GM21423 (cell line): ENCODE results near the gene CHCHD4.
A peak's percentile ranks its signal among the peaks of the same experiment; 100 is the strongest.

Experiments used
- ATAC-seq: cut with Tn5 transposase; IDR thresholded peaks from one replicate; pipeline ENCODE4 v1.9.1; 2021; ENCODE audit warnings: mild to moderate bottlenecking, moderate library complexity; ENCODE audit not compliant: unreplicated experiment

CHCHD4 gene

DNA sequence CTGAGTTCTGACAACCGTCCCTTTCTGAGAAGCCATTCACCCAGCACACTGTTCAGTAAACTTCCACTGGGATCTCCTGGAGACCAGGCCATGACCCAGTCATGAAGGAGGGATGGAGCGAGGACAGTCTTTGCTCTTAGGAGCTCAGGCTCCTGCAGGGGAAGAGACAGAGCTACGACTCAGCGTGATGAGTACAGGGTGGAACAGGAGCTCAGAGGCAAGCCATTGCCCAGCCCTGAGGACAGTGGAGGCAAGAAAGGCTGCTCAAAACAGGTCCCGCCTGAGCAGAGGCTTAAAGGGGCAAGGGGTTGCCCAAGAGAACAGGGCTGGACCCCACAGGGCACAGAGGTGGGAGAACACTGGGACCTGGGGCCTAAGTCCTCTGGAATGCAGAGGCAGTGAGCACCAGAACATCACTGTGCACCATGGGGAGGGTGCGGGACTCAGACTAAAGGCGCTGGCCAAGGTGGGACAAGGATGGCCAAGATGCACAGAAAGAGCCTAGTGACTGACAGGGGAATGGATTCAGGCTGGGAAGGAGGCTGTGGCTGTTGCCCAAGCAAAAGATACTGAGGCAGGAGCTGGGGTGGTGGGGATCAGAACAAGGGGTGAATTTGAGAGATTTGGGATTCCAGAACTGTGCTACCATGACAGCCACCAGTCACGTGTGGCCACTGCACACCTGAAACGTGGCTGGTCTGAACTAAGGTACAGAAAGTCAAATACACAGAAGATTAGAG lies 26.0 kb upstream of the CHCHD4 start:
- no peak for ATAC-seq

DNA sequence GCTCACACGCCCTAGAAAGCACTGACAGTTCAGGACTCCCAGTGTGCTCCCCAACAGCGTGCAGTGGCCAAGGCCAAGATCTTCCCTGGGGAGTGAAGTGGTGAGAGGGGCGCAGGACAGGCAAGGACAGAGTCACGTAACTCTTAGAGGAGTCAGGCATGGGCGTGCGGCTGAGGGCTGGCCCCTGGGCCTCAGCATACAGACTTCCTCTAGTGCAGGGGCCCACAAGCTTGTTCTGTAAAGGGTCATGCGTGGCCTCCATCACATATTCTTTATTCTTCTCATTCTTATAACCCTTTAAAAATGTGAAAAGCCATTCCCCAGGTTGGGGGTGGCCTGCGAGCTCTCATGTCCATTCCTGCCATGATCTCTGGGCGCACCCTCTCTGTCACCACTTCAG lies 25.4 kb upstream of the CHCHD4 start:
- ATAC-seq = no peak

DNA sequence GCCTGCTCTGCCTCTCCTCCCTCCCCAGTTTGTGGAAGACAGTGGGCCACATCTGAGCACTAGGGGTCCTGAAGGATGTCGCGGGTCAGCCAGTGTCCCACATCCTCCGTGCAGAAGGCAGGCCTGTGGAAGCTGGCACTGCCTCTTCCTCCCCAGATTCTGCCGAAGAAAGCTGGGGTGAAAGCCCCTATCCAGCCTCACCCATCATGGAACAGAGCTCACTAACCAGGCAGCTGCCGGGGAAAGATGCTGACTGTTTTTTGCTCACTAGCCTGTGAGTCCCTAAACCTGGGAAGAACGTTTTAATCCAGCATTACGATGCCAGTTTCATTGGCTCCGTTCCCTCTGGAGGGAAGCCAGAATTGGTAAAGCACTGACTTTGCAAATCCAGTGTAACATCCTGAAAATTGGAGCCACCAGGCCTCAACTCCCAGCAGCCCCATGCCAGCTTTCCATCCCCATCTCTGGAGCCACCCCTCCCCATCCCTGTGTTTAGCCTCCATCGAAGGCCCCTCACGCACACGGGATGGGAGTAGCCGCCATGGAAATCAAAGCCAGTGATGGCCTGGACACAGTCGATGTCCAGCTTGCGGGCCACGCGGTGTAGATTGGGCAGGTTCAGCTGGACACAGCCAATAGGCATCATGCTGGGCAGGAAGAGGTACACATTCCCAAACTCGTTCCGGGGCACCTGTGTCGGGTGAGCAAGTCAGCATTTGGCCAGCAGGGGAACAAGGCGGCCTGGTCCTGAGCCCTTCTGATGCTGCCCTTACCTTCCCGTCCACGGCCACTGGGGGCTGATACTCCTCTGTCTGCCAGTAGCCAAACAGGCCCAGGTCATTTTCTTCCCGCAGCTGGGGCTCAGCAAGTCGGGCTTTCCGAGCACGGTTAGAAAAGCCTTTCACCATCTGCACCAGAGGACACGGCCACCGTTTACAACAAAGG lies 23.6 kb upstream of the CHCHD4 start:
- no peak for ATAC-seq

DNA sequence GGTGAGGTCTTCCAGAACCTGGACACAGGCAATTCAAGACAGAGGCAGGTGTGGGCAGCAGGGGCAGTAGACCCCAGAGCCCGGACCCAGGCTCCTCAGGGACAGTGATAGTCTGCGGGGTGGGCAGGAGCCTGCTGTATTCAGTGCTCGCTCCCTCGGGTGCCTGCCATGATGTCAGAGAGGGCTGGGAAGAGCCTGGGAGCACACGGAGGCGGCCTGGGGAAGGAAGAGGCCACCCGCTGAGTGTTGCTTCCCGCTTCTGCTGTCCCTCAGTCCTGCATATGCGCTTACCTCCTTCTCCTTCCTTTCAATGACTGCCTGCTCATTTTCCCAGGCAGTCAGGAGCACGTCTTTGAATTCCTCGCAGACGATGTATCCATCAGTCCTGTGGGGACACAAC lies 22.9 kb upstream of the CHCHD4 start:
- ATAC-seq = no peak

DNA sequence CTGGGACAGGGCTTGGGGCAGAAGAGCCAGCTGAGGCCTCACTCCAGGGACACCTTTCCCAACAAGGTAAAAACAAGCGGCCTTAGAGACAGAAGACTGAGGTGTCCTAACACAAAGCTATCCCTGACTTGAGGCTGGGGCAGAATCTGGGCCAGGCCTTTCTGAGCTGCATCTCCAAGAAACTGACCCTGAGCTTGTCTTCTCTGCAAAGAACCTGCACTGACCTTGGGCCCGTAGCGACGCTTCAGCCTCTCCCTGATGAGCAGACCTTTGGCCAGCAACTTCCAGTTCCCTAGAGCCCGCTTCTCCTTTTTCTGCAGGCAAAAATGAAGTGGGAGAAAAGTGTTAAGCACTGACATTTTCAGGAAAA lies 22.4 kb upstream of the CHCHD4 start:
- ATAC-seq = no peak

DNA sequence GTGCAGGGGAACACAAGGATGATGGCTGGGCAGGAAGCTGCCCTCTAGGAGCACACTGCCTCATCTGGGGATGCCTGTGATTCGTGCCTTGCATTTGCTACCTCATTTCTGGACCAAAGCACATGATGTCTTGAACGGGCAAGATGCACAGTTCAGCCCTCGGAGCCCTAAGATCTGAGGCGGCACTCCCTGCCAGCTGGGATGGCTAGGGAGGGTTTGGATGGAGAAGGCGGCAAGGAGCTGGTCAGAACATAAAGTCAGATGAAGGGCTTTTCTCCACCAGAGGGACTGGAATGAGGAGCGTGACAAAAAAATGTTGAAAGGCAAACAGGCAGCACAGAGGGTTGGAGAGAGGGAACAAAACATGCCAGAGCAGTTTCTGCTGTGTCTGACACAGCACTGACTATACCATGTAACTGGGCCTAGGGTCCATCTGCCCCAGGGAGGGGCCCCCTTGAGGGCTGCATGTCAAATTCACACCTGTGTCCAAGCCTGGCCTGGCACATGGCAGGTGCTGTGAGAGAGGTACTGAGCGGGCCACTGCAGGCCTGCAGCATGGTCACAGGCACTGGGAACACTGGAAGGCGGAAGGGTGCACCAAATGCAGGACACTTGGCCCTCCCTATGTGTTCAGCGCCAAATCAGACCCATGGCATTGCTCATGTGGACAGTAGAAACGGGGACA lies 21.9 kb upstream of the CHCHD4 start:
- ATAC-seq = no peak

DNA sequence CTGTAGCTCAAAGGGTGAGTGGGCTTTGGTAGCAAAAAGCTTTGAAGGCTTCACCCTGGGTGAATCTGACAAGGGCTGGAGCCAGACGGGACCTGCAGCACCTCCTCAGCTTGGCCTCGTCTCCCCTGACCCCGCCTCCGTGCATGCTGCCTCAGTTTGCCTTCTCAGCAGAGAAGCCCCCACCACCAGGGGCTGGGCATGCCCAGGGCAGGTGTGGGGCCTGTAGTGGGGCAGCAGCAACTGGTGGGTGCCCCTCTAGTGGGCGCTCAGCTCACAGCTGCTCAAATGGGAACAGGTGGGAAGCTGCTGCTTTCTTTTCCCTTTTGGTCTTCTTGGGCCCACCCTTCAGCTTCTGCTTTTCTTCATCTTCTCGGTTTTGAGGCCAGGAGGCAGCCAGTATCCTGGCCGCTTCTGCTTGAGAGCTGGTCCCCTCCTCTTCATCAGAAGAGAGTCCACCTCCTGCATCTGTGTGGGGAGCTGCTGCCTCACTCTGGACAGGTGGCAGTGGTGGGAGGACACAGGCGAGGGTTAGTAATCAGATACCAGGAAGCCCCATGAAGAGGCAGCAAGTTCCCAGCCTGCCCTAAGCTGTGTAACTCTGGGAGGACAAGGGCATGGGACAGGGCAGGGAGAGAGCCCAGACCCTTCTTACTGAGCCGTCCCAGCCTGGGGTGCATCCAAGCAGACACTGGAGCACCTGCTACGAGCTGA lies 21.2 kb upstream of the CHCHD4 start:
- no peak for ATAC-seq

DNA sequence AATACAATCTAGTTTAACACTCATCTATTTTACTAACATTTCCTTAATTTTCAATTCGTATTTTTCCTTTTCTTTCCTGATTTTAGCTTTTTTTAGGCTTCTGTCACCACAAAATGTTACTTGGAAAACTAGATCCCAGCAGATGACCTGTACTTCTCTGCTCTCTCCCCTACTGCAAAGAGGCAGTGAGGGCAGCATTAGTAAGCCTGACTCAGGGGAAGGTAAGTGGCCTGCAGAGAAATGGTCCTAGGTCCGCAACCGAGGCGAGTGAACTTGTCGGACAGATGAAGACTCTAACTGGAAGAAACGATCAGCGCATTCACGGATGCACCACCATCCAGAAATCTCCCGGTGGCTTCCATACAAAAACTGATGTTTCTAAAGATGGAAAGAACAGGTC lies 20.6 kb upstream of the CHCHD4 start:
- ATAC-seq = no peak

DNA sequence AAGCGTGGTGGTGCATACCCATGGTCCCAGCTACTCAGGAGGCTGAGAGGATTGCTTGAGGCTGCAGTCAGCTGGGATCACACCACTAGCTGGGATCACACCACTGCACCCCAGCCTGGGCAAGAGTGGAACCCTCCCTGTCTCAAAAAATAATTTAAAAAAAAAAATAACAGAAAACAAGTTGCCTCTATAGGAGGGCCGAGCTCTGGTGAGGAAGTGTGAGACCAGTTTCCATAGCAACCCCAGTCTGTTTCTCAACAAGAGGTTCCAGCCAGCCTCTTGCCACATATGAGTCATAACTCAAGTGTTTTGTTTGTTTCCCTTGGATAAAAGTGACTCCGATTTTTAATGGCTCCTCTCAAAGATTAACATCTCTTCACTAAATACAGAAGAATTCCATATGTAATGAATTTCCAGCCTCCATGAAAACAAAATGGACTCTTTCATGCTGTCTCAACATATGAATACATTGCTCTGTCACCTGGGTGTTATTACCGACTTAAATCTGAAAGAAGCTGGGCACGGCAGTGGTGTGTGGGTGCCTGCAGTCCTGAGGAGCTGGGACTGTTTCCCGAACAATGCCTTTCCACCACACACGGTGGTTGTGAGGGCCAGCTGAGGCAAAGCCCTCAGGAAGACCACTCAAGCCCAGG lies 19.9 kb upstream of the CHCHD4 start:
- peak; percentile 92 for ATAC-seq

DNA sequence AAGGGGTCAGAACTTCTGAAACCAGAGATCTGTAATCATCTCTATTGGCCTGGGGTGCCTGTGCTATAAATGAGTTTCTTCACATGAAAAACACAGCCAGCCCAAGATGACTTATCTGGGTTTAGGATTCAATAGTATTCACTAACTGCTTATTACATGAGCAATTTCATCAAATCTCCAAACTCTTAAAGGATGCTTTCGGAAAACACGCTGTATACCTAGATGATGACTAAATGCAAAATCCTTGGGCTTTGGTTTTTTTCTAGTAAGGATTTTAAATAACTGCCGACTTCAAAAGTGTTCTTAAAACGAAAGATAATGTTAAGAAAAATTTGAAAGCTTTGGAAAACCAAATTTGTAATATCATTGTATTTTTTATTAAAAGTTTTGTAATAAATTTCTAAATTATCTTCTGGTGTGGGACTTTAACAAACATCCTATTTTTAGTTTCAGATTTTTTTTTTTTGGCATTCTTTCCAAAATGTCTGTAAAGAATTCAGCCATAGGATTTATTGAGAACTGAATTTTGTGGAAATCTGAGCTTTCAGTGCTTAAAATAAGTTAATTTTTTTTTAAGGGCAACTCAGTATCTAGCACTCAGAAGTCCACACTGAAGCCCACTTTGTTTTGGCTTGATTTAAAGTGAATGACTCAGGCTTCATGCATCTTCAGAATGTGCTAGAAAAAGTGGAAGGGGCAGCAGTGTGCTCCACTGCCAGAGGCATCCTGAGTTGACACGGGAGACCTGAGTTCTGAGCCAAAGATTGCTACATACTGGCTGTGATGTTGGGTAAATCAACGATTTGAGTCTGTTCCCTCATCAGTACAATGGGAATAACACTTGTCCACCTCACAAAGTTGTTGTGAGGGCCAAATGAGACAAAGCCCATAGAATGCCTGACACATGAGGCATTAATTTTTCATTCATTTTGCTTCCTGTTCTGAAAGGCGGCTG lies 18.9 kb upstream of the CHCHD4 start:
- no peak for ATAC-seq

DNA sequence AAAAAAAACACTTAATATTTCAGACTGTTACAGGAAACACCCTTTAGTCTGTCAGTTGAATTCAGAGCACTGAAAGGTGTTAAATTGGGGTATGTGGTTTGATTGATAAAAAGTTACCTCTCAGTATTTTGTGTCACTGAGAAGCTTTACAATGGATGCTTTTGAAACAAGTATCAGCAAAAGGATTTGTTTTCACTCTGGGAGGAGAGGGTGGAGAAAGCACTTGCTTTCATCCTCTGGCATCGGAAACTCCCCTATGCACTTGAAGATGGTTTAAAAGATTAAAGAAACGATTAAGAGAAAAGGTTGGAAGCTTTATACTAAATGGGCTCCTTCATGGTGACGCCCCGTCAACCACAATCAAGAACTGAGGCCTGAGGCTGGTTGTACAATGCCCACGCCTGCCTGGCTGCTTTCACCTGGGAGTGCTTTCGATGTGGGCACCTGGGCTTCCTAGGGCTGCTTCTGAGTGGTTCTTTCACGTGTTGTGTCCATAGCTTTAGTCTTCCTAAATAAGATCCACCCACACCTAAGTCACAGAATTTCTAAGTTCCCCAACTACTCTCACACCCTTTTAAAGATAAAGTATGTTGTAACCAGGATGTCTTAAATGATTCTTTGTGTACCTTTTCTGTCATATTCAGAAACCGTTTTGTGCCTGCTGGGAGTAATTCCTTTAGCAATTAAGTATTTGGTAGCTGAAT lies 18.0 kb upstream of the CHCHD4 start:
- ATAC-seq = no peak

DNA sequence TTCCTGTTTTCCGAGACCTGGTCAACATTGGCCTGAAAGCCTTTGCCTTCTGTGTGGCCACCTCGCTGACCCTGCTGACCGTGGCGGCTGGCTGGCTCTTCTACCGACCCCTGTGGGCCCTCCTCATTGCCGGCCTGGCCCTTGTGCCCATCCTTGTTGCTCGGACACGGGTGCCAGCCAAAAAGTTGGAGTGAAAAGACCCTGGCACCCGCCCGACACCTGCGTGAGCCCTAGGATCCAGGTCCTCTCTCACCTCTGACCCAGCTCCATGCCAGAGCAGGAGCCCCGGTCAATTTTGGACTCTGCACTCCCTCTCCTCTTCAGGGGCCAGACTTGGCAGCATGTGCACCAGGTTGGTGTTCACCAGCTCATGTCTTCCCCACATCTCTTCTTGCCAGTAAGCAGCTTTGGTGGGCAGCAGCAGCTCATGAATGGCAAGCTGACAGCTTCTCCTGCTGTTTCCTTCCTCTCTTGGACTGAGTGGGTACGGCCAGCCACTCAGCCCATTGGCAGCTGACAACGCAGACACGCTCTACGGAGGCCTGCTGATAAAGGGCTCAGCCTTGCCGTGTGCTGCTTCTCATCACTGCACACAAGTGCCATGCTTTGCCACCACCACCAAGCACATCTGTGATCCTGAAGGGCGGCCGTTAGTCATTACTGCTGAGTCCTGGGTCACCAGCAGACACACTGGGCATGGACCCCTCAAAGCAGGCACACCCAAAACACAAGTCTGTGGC lies 17.1 kb upstream of the CHCHD4 start:
- no peak for ATAC-seq

DNA sequence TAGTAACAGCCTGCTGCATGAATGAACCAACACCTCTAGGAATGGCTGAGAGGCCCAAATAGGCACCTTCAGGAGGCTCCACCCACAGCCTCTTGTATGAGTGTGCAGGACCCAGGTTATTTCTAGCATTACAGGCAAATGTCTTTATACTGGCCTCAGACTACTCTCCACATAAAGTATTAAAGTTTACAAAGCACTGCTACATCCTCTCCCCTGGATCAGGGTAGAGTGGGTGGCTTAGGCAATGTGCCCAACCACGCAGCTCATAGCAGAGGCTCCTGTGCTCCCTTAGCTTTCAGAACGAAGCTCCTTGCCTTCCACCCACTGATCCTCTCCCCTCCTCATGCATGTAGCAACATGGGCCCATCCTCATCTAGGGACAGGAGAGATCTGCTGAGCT lies 16.5 kb upstream of the CHCHD4 start:
- no peak for ATAC-seq

DNA sequence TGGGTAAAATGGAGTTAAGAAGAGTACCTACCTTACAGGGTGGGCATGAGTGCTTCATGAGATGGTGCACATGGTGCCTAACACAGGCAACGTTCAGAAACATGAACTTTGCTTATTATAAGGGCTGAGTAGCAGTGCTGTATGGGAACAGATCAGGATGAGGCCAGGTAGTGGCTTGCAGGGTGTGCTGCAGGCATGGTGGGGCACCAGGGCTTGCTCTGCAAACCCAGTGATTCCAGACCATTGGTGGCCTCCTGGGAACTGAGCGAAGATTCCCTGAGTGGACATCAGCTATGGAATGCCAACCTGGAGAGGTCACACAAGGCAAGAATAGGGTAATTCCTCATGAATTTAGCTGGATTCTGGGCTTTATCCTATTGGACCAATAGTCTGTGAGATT lies 16.0 kb upstream of the CHCHD4 start:
- no peak for ATAC-seq

DNA sequence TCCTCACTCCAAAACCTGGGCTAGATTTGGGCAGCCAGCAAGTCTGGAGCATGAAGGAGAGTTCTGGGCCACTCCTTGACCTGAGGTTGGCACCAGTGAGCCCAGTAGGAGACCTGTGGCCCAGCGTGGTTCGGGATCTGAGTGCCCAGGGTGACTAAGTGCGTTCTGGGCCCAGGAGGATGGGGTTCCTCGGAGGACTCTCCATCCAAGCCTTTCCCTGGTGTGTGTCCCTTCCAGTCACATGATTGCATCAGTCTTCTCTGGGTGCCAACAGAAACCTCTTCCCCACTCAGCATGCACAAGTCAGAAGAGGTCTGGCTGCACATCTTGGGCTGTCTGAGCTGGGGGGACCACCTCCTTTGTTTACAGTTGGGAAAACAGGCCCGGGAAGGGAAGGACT lies 15.1 kb upstream of the CHCHD4 start:
- ATAC-seq = no peak

DNA sequence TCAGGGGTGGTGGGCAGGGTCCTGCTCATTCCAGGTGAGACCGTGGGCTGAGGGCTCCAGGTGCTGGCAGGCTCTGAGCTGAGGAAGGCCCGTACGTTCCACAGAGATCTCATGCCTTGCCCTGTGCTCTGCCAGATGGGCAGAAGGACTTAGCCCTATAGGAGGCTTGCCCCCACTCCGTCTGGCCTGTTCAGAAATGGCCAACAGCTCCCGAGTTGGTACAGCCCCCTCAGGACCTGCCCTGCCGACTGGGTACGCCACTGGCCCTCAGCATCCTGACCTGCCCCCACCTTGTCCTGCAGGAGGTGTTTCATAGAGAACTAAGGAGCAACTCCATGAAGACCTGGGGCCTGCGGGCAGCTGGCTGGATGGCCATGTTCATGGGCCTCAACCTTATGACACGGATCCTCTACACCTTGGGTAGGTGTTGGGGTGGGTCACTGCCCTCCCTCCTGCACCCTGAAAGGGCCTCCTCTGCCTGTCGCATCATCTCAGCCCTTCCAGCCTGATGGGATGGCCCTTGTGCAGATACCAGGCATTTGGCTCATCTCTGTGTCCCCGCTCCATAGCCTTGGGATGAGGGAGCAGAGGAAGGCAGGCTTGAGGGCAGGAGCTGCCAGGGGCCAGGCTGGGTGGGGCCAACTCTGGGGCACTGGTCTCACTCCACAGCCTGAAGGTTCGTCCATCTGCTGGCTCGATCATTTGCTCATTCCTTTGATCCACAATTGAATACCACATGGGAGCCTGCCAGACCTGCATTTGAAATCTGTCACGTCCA lies 14.4 kb upstream of the CHCHD4 start:
- ATAC-seq = no peak

DNA sequence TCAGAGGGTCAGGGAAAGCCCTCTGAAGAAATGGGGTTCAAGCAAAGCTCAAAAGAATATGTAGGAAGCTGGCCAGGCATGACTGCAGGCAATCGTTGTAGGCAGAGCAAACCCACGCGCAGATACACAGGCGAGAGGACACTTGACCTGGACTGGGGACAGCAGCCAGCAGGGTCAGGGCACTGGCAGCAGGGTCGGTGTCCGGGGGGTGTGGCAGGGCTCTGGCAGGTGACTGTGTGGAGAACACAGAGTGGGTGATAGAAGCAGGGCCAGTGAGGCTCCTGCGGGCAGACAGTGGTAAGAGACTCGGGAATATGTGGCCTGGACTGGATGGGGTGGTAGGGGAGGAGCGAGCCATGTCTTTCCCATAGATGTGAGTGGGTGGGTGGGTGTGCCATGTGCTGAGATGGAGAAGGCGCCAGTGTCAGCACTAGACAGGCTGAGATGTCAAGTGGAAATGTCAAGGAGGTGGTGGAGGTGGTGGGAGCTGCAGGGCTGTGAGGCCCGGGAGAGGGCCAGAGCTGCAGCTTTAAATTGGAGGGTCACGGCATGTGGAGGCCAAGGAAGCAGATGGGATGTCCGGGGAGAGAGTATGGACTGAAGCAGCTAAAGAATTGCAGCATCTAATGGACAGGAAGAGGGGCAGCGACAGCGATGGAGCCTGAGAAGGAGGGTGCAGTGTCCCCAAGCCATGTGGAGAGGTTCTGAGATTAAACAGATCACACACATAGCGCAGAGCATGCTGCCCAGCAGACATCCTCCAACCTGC lies 13.6 kb upstream of the CHCHD4 start:
- ATAC-seq = no peak
